Prostate gland (tissue), 2 donors: Measurements from ENCODE around the gene AMOTL2. TPM values are rescaled to one million over a fixed set of nuclear protein-coding genes. Genes with fewer than 3 reads are reported as not detected.

ENCODE experiments used
- DNase-seq: peaks from one replicate; pipeline ENCODE4 v3.0.0-alpha.2; 2019; ENCODE audit warnings: low spot score
- H3K27ac ChIP-seq, 2 donors: fragments of 200-600 bp; sonication (generic); 2 replicates each; pipeline ENCODE4 v1.5.1; 2017 to 2019
- H3K27me3 ChIP-seq: fragments of 200-600 bp; sonication (generic); replicated peaks from 2 replicates; pipeline ENCODE4 v1.5.1; 2019; ENCODE audit not compliant: insufficient read depth
- H3K36me3 ChIP-seq, 2 donors: fragments of 200-600 bp; sonication (generic); 1 replicate in 1 of 2; 2 replicates in 1 of 2; pipeline versions ENCODE4 v1.5.1 to v1.8.1; 2017 to 2019
- H3K4me1 ChIP-seq: fragments of 200-600 bp; sonication (generic); replicated peaks from 2 replicates; pipeline ENCODE4 v1.5.1; 2019
- H3K4me3 ChIP-seq, 2 donors: fragments of 200-600 bp; sonication (generic); 2 replicates each; pipeline ENCODE4 v1.5.1; 2017 to 2019
- H3K9me3 ChIP-seq: fragments of 200-600 bp; sonication (generic); 2 replicates; pipeline ENCODE4 v1.5.1; 2017
- CTCF ChIP-seq, 4 experiments: fragments of 200-600 bp in 2 of 4; fragments of 450-650 bp in 2 of 4; sonication (generic) in 2 of 4; IDR thresholded peaks; 1 replicate in 3 of 4; 2 replicates in 1 of 4; pipeline ENCODE4 v1.5.1; 2016 to 2019; ENCODE audit warnings: antibody characterized with exemption in 4 of 4, mild to moderate bottlenecking in 2 of 4, moderate library complexity in 2 of 4
- POLR2A ChIP-seq: fragments of 450-650 bp; IDR thresholded peaks from one replicate; pipeline ENCODE4 v1.6.1; 2016; ENCODE audit warnings: antibody characterized with exemption, mild to moderate bottlenecking
- POLR2AphosphoS5 ChIP-seq: sonication (generic); formaldehyde crosslinking; IDR thresholded peaks from one replicate; pipeline ENCODE4 v1.6.1; 2017; ENCODE audit warnings: antibody characterized with exemption
- WGBS: methylation state at CpG from one replicate; pipeline ENCODE4 v1.1.5; 2018; 5-methylcytosine and 5-hydroxymethylcytosine counted together
- intact Hi-C: fragments of 100-400 bp; cut with DNase I; formaldehyde crosslinking; loops from one replicate; pipeline ENCODE4 v1.14.2; 2022
- total RNA-seq, 2 donors: library from RNA; depleted of rRNA; stranded (reverse); fragments of >200 nt; gene quantifications; one replicate each; pipeline ENCODE4 v1.1.0, GENCODE V29; 2016

The AMOTL2 gene
- total RNA-seq, 2 donors from 2014 or later, result 86.1 to 92.8 TPM

- H3K27me3 ChIP-seq, result no peaks in the 10 kb centered on the region
- peaks cover 32% of the 10 kb centered on the region for H3K4me1 ChIP-seq
- peaks cover 26 to 35% of the 10 kb centered on the region in 2 donors for H3K36me3 ChIP-seq
- H3K9me3 ChIP-seq, result no peaks in the 10 kb centered on the region
- intact Hi-C loops, result no loop called here
- no peak for DNase-seq
- TF ChIP-seq CTCF (IDR thresholded peaks at IDR 0.05), result no peak
- TF ChIP-seq POLR2A, result no peak
- TF ChIP-seq POLR2AphosphoS5, result no peak
- WGBS, result 78% methylated on average over 11 of the region's 12 CpGs
- peak overlapping the region; percentile 57 to 74 for H3K27ac ChIP-seq
- no peak overlapping the region for H3K4me3 ChIP-seq
Measured at GRCh38 chr3:134360046-134360445, 14.2 kb downstream of the AMOTL2 start.

GRCh38 chr3:134359121-134360010 lies 14.9 kb downstream of the AMOTL2 start:
- TF ChIP-seq POLR2A (no peak), POLR2AphosphoS5 (no peak), CTCF (IDR thresholded peaks at IDR 0.05) (no peak)
- Histone ChIP-seq H3K27me3 (no peaks in the 10 kb centered on the region), H3K9me3 (no peaks in the 10 kb centered on the region), H3K27ac (peak overlapping the region; percentile 57 to 74), H3K4me1 (peaks cover 26% of the 10 kb centered on the region), H3K4me3 (no peak overlapping the region), H3K36me3 (peaks cover 26 to 35% of the 10 kb centered on the region in 2 donors)
- WGBS, result 71% methylated on average over 13 of the region's 13 CpGs
- DNase-seq, result no peak
- intact Hi-C loops, result loop anchor here (2.0 kb wide), 1 partner anchor 47 kb away; no protein-coding TSS in a partner anchor

- Histone ChIP-seq H3K4me1 (peaks cover 17% of the 10 kb centered on the region), H3K27ac (peak overlapping the region; percentile 70 to 74), H3K4me3 (no peak overlapping the region), H3K36me3 (peaks cover 26 to 35% of the 10 kb centered on the region in 2 donors), H3K9me3 (no peaks in the 10 kb centered on the region), H3K27me3 (no peaks in the 10 kb centered on the region)
- intact Hi-C loops, result loop anchor here (2.0 kb wide), 1 partner anchor 45 kb away; no protein-coding TSS in a partner anchor
- DNase-seq, result peak; percentile 53
- TF ChIP-seq POLR2AphosphoS5 (peak; percentile 72), CTCF (IDR thresholded peaks at IDR 0.05) (peak in 2 of 4 experiments; percentile 17 to 36), POLR2A (no peak)
- 45% methylated on average over 10 of the region's 10 CpGs for WGBS
Measured at GRCh38 chr3:134357914-134358811, 16.1 kb downstream of the AMOTL2 start.

GRCh38 chr3:134357261-134357913 lies 16.9 kb downstream of the AMOTL2 start:
- no peaks in the 10 kb centered on the region for H3K27me3 ChIP-seq
- intact Hi-C loops, result no loop called here
- H3K9me3 ChIP-seq, result no peaks in the 10 kb centered on the region
- DNase-seq, result no peak
- 31% methylated on average over 10 of the region's 10 CpGs for WGBS
- peak overlapping the region; percentile 70 to 74 for H3K27ac ChIP-seq
- H3K4me3 ChIP-seq, result no peak overlapping the region
- peaks cover 16% of the 10 kb centered on the region for H3K4me1 ChIP-seq
- TF ChIP-seq POLR2AphosphoS5, result no peak
- no peak for TF ChIP-seq CTCF (IDR thresholded peaks at IDR 0.05)
- no peak for TF ChIP-seq POLR2A
- H3K36me3 ChIP-seq, result peaks cover 26 to 35% of the 10 kb centered on the region in 2 donors
